GM23338 (cell line): Measurements from ENCODE around the gene GRIPAP1.

Experiments
- CREB1 ChIP-seq: fragments of 250-450 bp; sonication (Bioruptor Pico); IDR thresholded peaks from 2 replicates; pipeline ENCODE4 v1.5.0; 2020; ENCODE audit warnings: low read depth, mild to moderate bottlenecking, moderate library complexity
- CTCF ChIP-seq, 2 experiments: fragments of 200-600 bp in 1 of 2; sonication (generic) in 1 of 2; conservative IDR thresholded peaks; 2 replicates each; pipeline versions ENCODE4 v1.5.1 to v1.6.1; 2016 to 2017; ENCODE audit warnings: antibody characterized with exemption in 2 of 2, low read depth in 2 of 2, mild to moderate bottlenecking in 2 of 2, moderate library complexity in 1 of 2
- ETS1 ChIP-seq: IDR thresholded peaks from 2 replicates; pipeline ENCODE4 v1.6.1; 2016; ENCODE audit warnings: antibody characterized with exemption
- EZH2 ChIP-seq: fragments of 200-600 bp; sonication (generic); IDR thresholded peaks from one replicate; pipeline ENCODE4 v1.8.0; 2017; ENCODE audit warnings: antibody characterized with exemption, mild to moderate bottlenecking, low read depth; ENCODE audit not compliant: unreplicated experiment
- EZH2phosphoT487 ChIP-seq: fragments of 200-600 bp; sonication (generic); IDR thresholded peaks from one replicate; pipeline ENCODE4 v1.8.1; 2018; ENCODE audit warnings: antibody characterized with exemption; ENCODE audit not compliant: unreplicated experiment
- JUNB ChIP-seq: IDR thresholded peaks from one replicate; pipeline ENCODE4 v1.6.1; 2016; ENCODE audit warnings: antibody characterized with exemption; ENCODE audit not compliant: unreplicated experiment
- NANOG ChIP-seq: IDR thresholded peaks from 2 replicates; pipeline ENCODE4 v1.6.1; 2016; ENCODE audit warnings: antibody characterized with exemption, borderline replicate concordance
- POLR2AphosphoS5 ChIP-seq: IDR thresholded peaks from 2 replicates; pipeline ENCODE4 v1.6.1; 2016; ENCODE audit warnings: antibody characterized with exemption, low read depth
- REST ChIP-seq: IDR thresholded peaks from one replicate; pipeline ENCODE4 v1.6.1; 2018; ENCODE audit warnings: antibody characterized with exemption; ENCODE audit not compliant: unreplicated experiment
- STAT1 ChIP-seq: IDR thresholded peaks from one replicate; pipeline ENCODE4 v1.6.1; 2016; ENCODE audit warnings: antibody characterized with exemption; ENCODE audit not compliant: unreplicated experiment
- ZNF114 ChIP-seq: fragments of 250-450 bp; sonication (Bioruptor Pico); IDR thresholded peaks from 2 replicates; pipeline ENCODE4 v1.5.0; 2020; ENCODE audit warnings: mild to moderate bottlenecking, moderate library complexity
- ZNF331 ChIP-seq: fragments of 250-450 bp; sonication (Bioruptor Pico); IDR thresholded peaks from 2 replicates; pipeline ENCODE4 v1.5.0; 2020; ENCODE audit warnings: low read depth, mild to moderate bottlenecking, moderate library complexity
- ZNF462 ChIP-seq: fragments of 250-450 bp; sonication (Bioruptor Pico); IDR thresholded peaks from 2 replicates; pipeline ENCODE4 v1.5.0; 2020; ENCODE audit warnings: mild to moderate bottlenecking, moderate library complexity

GRCh38 chrX:48989483-48989882, 12.6 kb downstream of the GRIPAP1 start:
- TF ChIP-seq CTCF (conservative IDR thresholded peaks at IDR 0.05; ENCODE audit: low read depth in 2 of 2) (no peak), EZH2 (no peak), STAT1 (no peak), EZH2phosphoT487 (no peak), ZNF462 (CRISPR knock-in tag) (no peak), JUNB (no peak), ETS1 (no peak), POLR2AphosphoS5 (no peak), NANOG (no peak), ZNF331 (CRISPR knock-in tag) (no peak), CREB1 (no peak), REST (no peak), ZNF114 (CRISPR knock-in tag) (no peak)
